Endothelial cell of umbilical vein (primary cell): ENCODE measurements around the gene PTCSC3. TPM values are rescaled to one million over a fixed set of nuclear protein-coding genes. Genes with fewer than 3 reads are reported as not detected.

Experiments
- BruUV-seq: library from RNA; stranded (reverse); fragments of 400-500 nt; replicated peaks from 2 replicates; lab custom pipeline; 2021; lab: Mats Ljungman, UMichigan
- CTCF ChIA-PET: fragments of 300-600, 350-600 bp; sonication (Branson Sonifier 250); formaldehyde crosslinking; loops from one replicate; lab custom pipeline; 2021; ENCODE audit warnings: antibody characterized with exemption, inconsistent platforms; lab: Charles Lee
- POLR2A ChIA-PET: fragments of 300-600, 350-600 bp; sonication (Branson Sonifier 250); formaldehyde crosslinking; loops from one replicate; lab custom pipeline; 2021; ENCODE audit warnings: antibody characterized with exemption, inconsistent platforms; lab: Charles Lee
- DNase-seq: peaks from one replicate; pipeline ENCODE4 v3.0.0-alpha.2; 2011; ENCODE audit warnings: low read depth, low spot score
- FAIRE-seq: peaks from 2 replicates; lab custom pipeline; 2011; peaks lifted over from hg19 to GRCh38; lab: Jason Lieb, UNC
- H2AFZ ChIP-seq: 2 replicates; pipeline ENCODE4 v1.6.0; 2012; ENCODE audit warnings: low read depth, low read length, control low read depth, inconsistent platforms
- H3K27ac ChIP-seq: 2 replicates; pipeline ENCODE4 v1.5.1; 2011; ENCODE audit warnings: low read depth, mild to moderate bottlenecking, control low read depth, low read length, moderate library complexity; ENCODE audit not compliant: insufficient read depth
- H3K27me3 ChIP-seq, 2 experiments: 2 replicates each; pipeline versions ENCODE4 v1.6.0 to v1.6.1; 2011; ENCODE audit warnings: low read length in 2 of 2, mixed read lengths in 1 of 2; ENCODE audit not compliant: control insufficient read depth in 2 of 2, insufficient read depth in 2 of 2
- H3K36me3 ChIP-seq, 2 experiments: 2 replicates in 1 of 2; 3 replicates in 1 of 2; pipeline ENCODE4 v1.5.1; 2011; ENCODE audit warnings: low read length in 2 of 2, mild to moderate bottlenecking in 1 of 2, moderate library complexity in 1 of 2; ENCODE audit not compliant: control insufficient read depth in 2 of 2, insufficient read depth in 2 of 2; ENCODE audit errors: extremely low read depth in 1 of 2
- H3K4me1 ChIP-seq: 3 replicates; pipeline ENCODE4 v1.5.1; 2011; ENCODE audit warnings: mild to moderate bottlenecking, low read length; ENCODE audit not compliant: control insufficient read depth, insufficient read depth; ENCODE audit errors: extremely low read depth
- H3K4me2 ChIP-seq: 2 replicates; pipeline ENCODE4 v1.6.1; 2011; ENCODE audit warnings: low read length, control low read depth, mixed read lengths; ENCODE audit not compliant: insufficient read depth
- H3K4me3 ChIP-seq, 3 experiments: fragments of 200-600 bp in 1 of 3; sonication (generic), shearing (Covaris generic) in 1 of 3; replicated peaks in 1 of 3; 2 replicates each; pipeline ENCODE4 v1.5.1; 2011 to 2016; ENCODE audit warnings: control low read depth in 3 of 3, low read length in 3 of 3, mild to moderate bottlenecking in 2 of 3, inconsistent platforms in 1 of 3, low read depth in 1 of 3, moderate library complexity in 1 of 3; ENCODE audit not compliant: insufficient read depth in 1 of 3
- H3K79me2 ChIP-seq: 2 replicates; pipeline ENCODE4 v1.6.0; 2012; ENCODE audit warnings: low read length, inconsistent platforms; ENCODE audit not compliant: control insufficient read depth, insufficient read depth
- H3K9ac ChIP-seq: replicated peaks from 2 replicates; pipeline ENCODE3; 2011; ENCODE audit warnings: low read length, control low read depth; ENCODE audit not compliant: insufficient read depth; ENCODE audit errors: extremely low read depth
- H3K9me1 ChIP-seq: replicated peaks from 3 replicates; pipeline ENCODE4 v1.6.0; 2011; ENCODE audit warnings: mild to moderate bottlenecking, low read length; ENCODE audit not compliant: control insufficient read depth, insufficient read depth; ENCODE audit errors: extremely low read depth
- H3K9me3 ChIP-seq: replicated peaks from 2 replicates; pipeline ENCODE4 v1.5.1; 2012; ENCODE audit warnings: low read length, inconsistent platforms; ENCODE audit not compliant: control insufficient read depth, insufficient read depth
- H4K20me1 ChIP-seq: replicated peaks from 2 replicates; pipeline ENCODE3; 2011; ENCODE audit warnings: mild to moderate bottlenecking, low read length; ENCODE audit not compliant: control insufficient read depth, insufficient read depth; ENCODE audit errors: extremely low read depth
- FOS ChIP-seq: IDR thresholded peaks from 2 replicates; pipeline ENCODE4 v1.6.1; 2011; ENCODE audit warnings: mild to moderate bottlenecking, low read length, moderate library complexity, borderline replicate concordance; ENCODE audit not compliant: insufficient read depth
- JUN ChIP-seq: IDR thresholded peaks from 2 replicates; pipeline ENCODE4 v1.6.1; 2011; ENCODE audit warnings: borderline replicate concordance, low read depth; ENCODE audit not compliant: insufficient read length, insufficient read depth
- MYC ChIP-seq: IDR thresholded peaks from one replicate; pipeline ENCODE4 v1.6.1; 2011; ENCODE audit warnings: mild to moderate bottlenecking, low read depth, low read length
- POLR2A ChIP-seq: IDR thresholded peaks from 2 replicates; pipeline ENCODE4 v1.6.1; 2012; ENCODE audit warnings: low read depth, mild to moderate bottlenecking, control low read depth, low read length
- dilution Hi-C: fragments of 300-500 bp; cut with MboI; formaldehyde crosslinking; loops from one replicate; pipeline ENCODE4 v1.15.0; 2019; ENCODE audit warnings: low sequenced_read_pairs; ENCODE audit not compliant: extremely low pct_ligation_motif_present
- intact Hi-C: fragments of 100-400 bp; cut with micrococcal nuclease; formaldehyde crosslinking; loops from one replicate; pipeline ENCODE4 v1.10.0; 2022
- polyA plus RNA-seq, 4 experiments: library from polyadenylated mRNA; depleted of rRNA in 3 of 4; stranded (reverse) in 3 of 4; unstranded in 1 of 4; fragments of >200 nt; gene quantifications; 2 replicates each; pipeline versions ENCODE4 v1.2.1 to v1.2.3, GENCODE V29; 2011 to 2012; ENCODE audit warnings: missing spikeins in 1 of 4
- total RNA-seq: library from RNA; stranded (reverse); gene quantifications from 2 replicates; pipeline ENCODE4 v1.2.3, GENCODE V29; 2021
- TF ChIP-seq, protein P1 (sequence below): IDR thresholded peaks from 2 replicates; pipeline ENCODE4 v1.6.1; 2011; ENCODE audit not compliant: insufficient read depth, insufficient read length
- TF ChIP-seq, protein P2 (sequence below), 2 donors: IDR thresholded peaks; 1 replicate in 1 of 2; 2 replicates in 1 of 2; pipeline ENCODE4 v1.5.1; 2011; ENCODE audit warnings: low read length in 2 of 2, mild to moderate bottlenecking in 2 of 2, moderate library complexity in 2 of 2, control low read depth in 1 of 2, inconsistent platforms in 1 of 2, low read depth in 1 of 2; ENCODE audit not compliant: insufficient read depth in 1 of 2; ENCODE audit errors: extremely low read depth in 1 of 2

Gene PTCSC3
- total and polyA plus RNA-seq, 2 donors (not counting 3 experiments of a cell fraction or from before 2014, with no cell fraction given): not detected

DNA sequence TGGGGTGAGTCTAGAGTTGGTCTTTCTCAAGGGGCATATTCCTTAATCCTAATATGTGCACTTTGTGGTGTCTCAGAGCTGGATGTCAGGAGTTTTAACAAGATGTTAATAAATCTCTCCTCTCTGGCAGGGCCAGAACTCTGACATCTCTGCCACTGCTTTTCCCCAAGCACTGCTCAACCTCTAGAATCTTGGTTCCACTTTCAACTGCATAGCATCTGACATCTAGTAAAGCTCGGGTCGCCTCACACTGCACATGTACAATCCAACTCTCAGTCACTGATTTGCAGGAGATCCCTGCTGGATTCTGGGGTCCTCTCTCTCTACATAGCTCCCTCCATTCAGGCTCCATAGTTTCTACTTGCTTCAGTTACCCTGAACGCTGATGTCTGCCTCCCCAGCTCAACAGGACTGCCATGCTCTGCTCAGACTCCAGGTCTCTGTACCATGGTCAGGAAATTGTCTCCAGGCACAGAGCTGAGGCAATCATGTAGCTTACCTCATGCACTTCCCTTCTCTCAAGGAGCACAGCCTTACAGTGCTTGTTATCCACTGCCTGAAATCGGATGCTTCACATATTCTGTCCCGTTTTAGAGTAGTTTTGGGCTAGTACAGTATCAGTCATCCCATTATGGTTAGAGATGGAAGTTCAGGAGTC is 1.6 kb downstream of the PTCSC3 start:
- Histone ChIP-seq H3K4me2 (no peak overlapping the region), H3K79me2 (no peaks in the 10 kb centered on the region), H3K36me3 (no peaks in the 10 kb centered on the region), H2AFZ (no peak overlapping the region), H3K27me3 (no peaks in the 10 kb centered on the region), H3K9ac (no peak overlapping the region), H3K4me1 (no peaks in the 10 kb centered on the region), H4K20me1 (no peaks in the 10 kb centered on the region), H3K4me3 (no peak overlapping the region), H3K9me1 (no peaks in the 10 kb centered on the region), H3K27ac (no peak overlapping the region), H3K9me3 (no peaks in the 10 kb centered on the region)
- no TSS peak for BruUV-seq
- DNase-seq (no peak), FAIRE-seq (no peak)
- dilution Hi-C loops: no loop called here
- intact Hi-C loops: no loop called here
- POLR2A ChIA-PET: no interaction called here
- CTCF ChIA-PET: no interaction called here
- no peak for TF ChIP-seq MYC
- TF ChIP-seq POLR2A: no peak
- TF ChIP-seq FOS: no peak
- TF ChIP-seq, protein P1, sequence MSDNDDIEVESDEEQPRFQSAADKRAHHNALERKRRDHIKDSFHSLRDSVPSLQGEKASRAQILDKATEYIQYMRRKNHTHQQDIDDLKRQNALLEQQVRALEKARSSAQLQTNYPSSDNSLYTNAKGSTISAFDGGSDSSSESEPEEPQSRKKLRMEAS: no peak
- TF ChIP-seq JUN: no peak
- TF ChIP-seq, protein P2, sequence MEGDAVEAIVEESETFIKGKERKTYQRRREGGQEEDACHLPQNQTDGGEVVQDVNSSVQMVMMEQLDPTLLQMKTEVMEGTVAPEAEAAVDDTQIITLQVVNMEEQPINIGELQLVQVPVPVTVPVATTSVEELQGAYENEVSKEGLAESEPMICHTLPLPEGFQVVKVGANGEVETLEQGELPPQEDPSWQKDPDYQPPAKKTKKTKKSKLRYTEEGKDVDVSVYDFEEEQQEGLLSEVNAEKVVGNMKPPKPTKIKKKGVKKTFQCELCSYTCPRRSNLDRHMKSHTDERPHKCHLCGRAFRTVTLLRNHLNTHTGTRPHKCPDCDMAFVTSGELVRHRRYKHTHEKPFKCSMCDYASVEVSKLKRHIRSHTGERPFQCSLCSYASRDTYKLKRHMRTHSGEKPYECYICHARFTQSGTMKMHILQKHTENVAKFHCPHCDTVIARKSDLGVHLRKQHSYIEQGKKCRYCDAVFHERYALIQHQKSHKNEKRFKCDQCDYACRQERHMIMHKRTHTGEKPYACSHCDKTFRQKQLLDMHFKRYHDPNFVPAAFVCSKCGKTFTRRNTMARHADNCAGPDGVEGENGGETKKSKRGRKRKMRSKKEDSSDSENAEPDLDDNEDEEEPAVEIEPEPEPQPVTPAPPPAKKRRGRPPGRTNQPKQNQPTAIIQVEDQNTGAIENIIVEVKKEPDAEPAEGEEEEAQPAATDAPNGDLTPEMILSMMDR (IDR thresholded peaks at IDR 0.05; ENCODE audit: extremely low read depth in 1 of 2, insufficient read depth in 1 of 2, low read depth in 1 of 2, low read length in 2 of 2): no peak
